HG03175 (cell line): ENCODE results near the gene SRRM2.

ENCODE experiments used
- ATAC-seq: cut with Tn5 transposase; IDR thresholded peaks from one replicate; pipeline ENCODE4 v1.9.1; 2021; ENCODE audit warnings: mild to moderate bottlenecking, moderate library complexity; ENCODE audit not compliant: unreplicated experiment

SRRM2 gene

GRCh38 chr16:2757344-2757743 lies 4.9 kb downstream of the SRRM2 start:
- no peak for ATAC-seq

GRCh38 chr16:2761472-2761871 lies 9.0 kb downstream of the SRRM2 start:
- no peak for ATAC-seq

GRCh38 chr16:2761886-2762583 lies 9.6 kb downstream of the SRRM2 start:
- no peak for ATAC-seq

GRCh38 chr16:2762711-2763110 lies 10.3 kb downstream of the SRRM2 start:
- ATAC-seq, result no peak

GRCh38 chr16:2763173-2763572 lies 10.7 kb downstream of the SRRM2 start:
- no peak for ATAC-seq

- no peak for ATAC-seq
These were observed 12.3 kb downstream of the SRRM2 start for GRCh38 chr16:2764718-2765117.

- no peak for ATAC-seq
These were observed 13.3 kb downstream of the SRRM2 start for GRCh38 chr16:2765462-2766404.

GRCh38 chr16:2766430-2767139 lies 14.1 kb downstream of the SRRM2 start:
- no peak for ATAC-seq

- no peak for ATAC-seq
These were observed 14.8 kb downstream of the SRRM2 start for GRCh38 chr16:2767140-2767731.

- ATAC-seq, result no peak
These were observed 15.5 kb downstream of the SRRM2 start for GRCh38 chr16:2767891-2768290.

- ATAC-seq, result no peak
These were observed 16.1 kb downstream of the SRRM2 start for GRCh38 chr16:2768403-2769089.

- ATAC-seq, result no peak
These were observed 16.7 kb downstream of the SRRM2 start for GRCh38 chr16:2769100-2769529.

GRCh38 chr16:2769675-2770056 lies 17.2 kb downstream of the SRRM2 start:
- ATAC-seq, result no peak

- no peak for ATAC-seq
These were observed 17.9 kb downstream of the SRRM2 start for GRCh38 chr16:2770057-2770951.

GRCh38 chr16:2771496-2772402 lies 19.3 kb downstream of the SRRM2 start:
- ATAC-seq, result no peak

GRCh38 chr16:2773188-2773968 lies 20.9 kb downstream of the SRRM2 start:
- no peak for ATAC-seq

GRCh38 chr16:2774161-2774891 lies 21.9 kb downstream of the SRRM2 start:
- ATAC-seq, result no peak
